Measurements from ENCODE around the gene GLIPR2.

Gene GLIPR2

GRCh38 chr9:36102742-36103495 lies 33.6 kb upstream of the GLIPR2 start:
- H3K36me3 ChIP-seq (ENCODE audit: control insufficient read depth, insufficient read depth, low read length): no peaks in the 10 kb centered on the region
- H3K27me3 ChIP-seq (ENCODE audit: control insufficient read depth, insufficient read depth, low read length): no peaks in the 10 kb centered on the region
- H3K4me3 ChIP-seq (ENCODE audit: low read depth, low read length): no peak overlapping the region
- no peak overlapping the region for H3K9ac ChIP-seq (ENCODE audit: low read depth, low read length)
- H3K4me1 ChIP-seq (ENCODE audit: control insufficient read depth, insufficient read depth, low read length): peaks cover 5% of the 10 kb centered on the region
- no peaks in the 10 kb centered on the region for H3K9me3 ChIP-seq (ENCODE audit: control insufficient read depth, insufficient read depth, low read length)

- Histone ChIP-seq H3K27me3 (ENCODE audit: control insufficient read depth, insufficient read depth, low read length) (no peaks in the 10 kb centered on the region), H3K9ac (ENCODE audit: low read depth, low read length) (no peak overlapping the region), H3K4me3 (ENCODE audit: low read depth, low read length) (no peak overlapping the region), H3K4me1 (ENCODE audit: control insufficient read depth, insufficient read depth, low read length) (no peaks in the 10 kb centered on the region), H3K9me3 (ENCODE audit: control insufficient read depth, insufficient read depth, low read length) (no peaks in the 10 kb centered on the region), H3K36me3 (ENCODE audit: control insufficient read depth, insufficient read depth, low read length) (peaks cover 4% of the 10 kb centered on the region)
Observed at GRCh38 chr9:36109071-36109470, 27.5 kb upstream of the GLIPR2 start.

GRCh38 chr9:36110434-36110833 lies 26.1 kb upstream of the GLIPR2 start:
- no peaks in the 10 kb centered on the region for H3K9me3 ChIP-seq (ENCODE audit: control insufficient read depth, insufficient read depth, low read length)

GRCh38 chr9:36112516-36112915 lies 24.0 kb upstream of the GLIPR2 start:
- Histone ChIP-seq H3K9me3 (ENCODE audit: control insufficient read depth, insufficient read depth, low read length) (no peaks in the 10 kb centered on the region), H3K4me3 (ENCODE audit: low read depth, low read length) (no peak overlapping the region), H3K4me1 (ENCODE audit: control insufficient read depth, insufficient read depth, low read length) (no peaks in the 10 kb centered on the region), H3K36me3 (ENCODE audit: control insufficient read depth, insufficient read depth, low read length) (peaks cover 4% of the 10 kb centered on the region), H3K9ac (ENCODE audit: low read depth, low read length) (no peak overlapping the region), H3K27me3 (ENCODE audit: control insufficient read depth, insufficient read depth, low read length) (no peaks in the 10 kb centered on the region)

More at GRCh38 chr9:36110434-36110833, 26.1 kb upstream of the GLIPR2 start:
- peaks cover 4% of the 10 kb centered on the region for H3K36me3 ChIP-seq (ENCODE audit: control insufficient read depth, insufficient read depth, low read length)
- no peak overlapping the region for H3K9ac ChIP-seq (ENCODE audit: low read depth, low read length)
- no peaks in the 10 kb centered on the region for H3K4me1 ChIP-seq (ENCODE audit: control insufficient read depth, insufficient read depth, low read length)
- H3K4me3 ChIP-seq (ENCODE audit: low read depth, low read length): no peak overlapping the region
- H3K27me3 ChIP-seq (ENCODE audit: control insufficient read depth, insufficient read depth, low read length): no peaks in the 10 kb centered on the region

GRCh38 chr9:36113999-36114398 lies 22.5 kb upstream of the GLIPR2 start:
- H3K27me3 ChIP-seq (ENCODE audit: control insufficient read depth, insufficient read depth, low read length): no peaks in the 10 kb centered on the region
- peaks cover 4% of the 10 kb centered on the region for H3K36me3 ChIP-seq (ENCODE audit: control insufficient read depth, insufficient read depth, low read length)
- H3K9me3 ChIP-seq (ENCODE audit: control insufficient read depth, insufficient read depth, low read length): no peaks in the 10 kb centered on the region
- no peaks in the 10 kb centered on the region for H3K4me1 ChIP-seq (ENCODE audit: control insufficient read depth, insufficient read depth, low read length)
- H3K9ac ChIP-seq (ENCODE audit: low read depth, low read length): no peak overlapping the region
- no peak overlapping the region for H3K4me3 ChIP-seq (ENCODE audit: low read depth, low read length)

- Histone ChIP-seq H3K4me3 (ENCODE audit: low read depth, low read length) (no peak overlapping the region), H3K9me3 (ENCODE audit: control insufficient read depth, insufficient read depth, low read length) (no peaks in the 10 kb centered on the region), H3K27me3 (ENCODE audit: control insufficient read depth, insufficient read depth, low read length) (no peaks in the 10 kb centered on the region), H3K9ac (ENCODE audit: low read depth, low read length) (no peak overlapping the region), H3K36me3 (ENCODE audit: control insufficient read depth, insufficient read depth, low read length) (peaks cover 4% of the 10 kb centered on the region), H3K4me1 (ENCODE audit: control insufficient read depth, insufficient read depth, low read length) (no peaks in the 10 kb centered on the region)
Observed at GRCh38 chr9:36116593-36116992, 19.9 kb upstream of the GLIPR2 start.

- H3K9ac ChIP-seq (ENCODE audit: low read depth, low read length): no peak overlapping the region
- no peaks in the 10 kb centered on the region for H3K4me1 ChIP-seq (ENCODE audit: control insufficient read depth, insufficient read depth, low read length)
- H3K4me3 ChIP-seq (ENCODE audit: low read depth, low read length): no peak overlapping the region
- no peaks in the 10 kb centered on the region for H3K36me3 ChIP-seq (ENCODE audit: control insufficient read depth, insufficient read depth, low read length)
- no peaks in the 10 kb centered on the region for H3K27me3 ChIP-seq (ENCODE audit: control insufficient read depth, insufficient read depth, low read length)
- no peaks in the 10 kb centered on the region for H3K9me3 ChIP-seq (ENCODE audit: control insufficient read depth, insufficient read depth, low read length)
Observed at GRCh38 chr9:36118201-36118600, 18.3 kb upstream of the GLIPR2 start.

GRCh38 chr9:36118706-36119105 lies 17.8 kb upstream of the GLIPR2 start:
- H3K27me3 ChIP-seq (ENCODE audit: control insufficient read depth, insufficient read depth, low read length): no peaks in the 10 kb centered on the region
- H3K4me1 ChIP-seq (ENCODE audit: control insufficient read depth, insufficient read depth, low read length): no peaks in the 10 kb centered on the region
- H3K9ac ChIP-seq (ENCODE audit: low read depth, low read length): no peak overlapping the region
- no peaks in the 10 kb centered on the region for H3K36me3 ChIP-seq (ENCODE audit: control insufficient read depth, insufficient read depth, low read length)
- no peak overlapping the region for H3K4me3 ChIP-seq (ENCODE audit: low read depth, low read length)
- no peaks in the 10 kb centered on the region for H3K9me3 ChIP-seq (ENCODE audit: control insufficient read depth, insufficient read depth, low read length)

- Histone ChIP-seq H3K4me1 (ENCODE audit: control insufficient read depth, insufficient read depth, low read length) (no peaks in the 10 kb centered on the region), H3K9ac (ENCODE audit: low read depth, low read length) (no peak overlapping the region), H3K4me3 (ENCODE audit: low read depth, low read length) (no peak overlapping the region), H3K36me3 (ENCODE audit: control insufficient read depth, insufficient read depth, low read length) (no peaks in the 10 kb centered on the region), H3K27me3 (ENCODE audit: control insufficient read depth, insufficient read depth, low read length) (no peaks in the 10 kb centered on the region), H3K9me3 (ENCODE audit: control insufficient read depth, insufficient read depth, low read length) (no peaks in the 10 kb centered on the region)
Observed at GRCh38 chr9:36119476-36119875, 17.1 kb upstream of the GLIPR2 start.

GRCh38 chr9:36120705-36121104 lies 15.8 kb upstream of the GLIPR2 start:
- H3K4me1 ChIP-seq (ENCODE audit: control insufficient read depth, insufficient read depth, low read length): no peaks in the 10 kb centered on the region
- H3K9ac ChIP-seq (ENCODE audit: low read depth, low read length): no peak overlapping the region
- no peak overlapping the region for H3K4me3 ChIP-seq (ENCODE audit: low read depth, low read length)
- H3K36me3 ChIP-seq (ENCODE audit: control insufficient read depth, insufficient read depth, low read length): no peaks in the 10 kb centered on the region
- no peaks in the 10 kb centered on the region for H3K9me3 ChIP-seq (ENCODE audit: control insufficient read depth, insufficient read depth, low read length)
- no peaks in the 10 kb centered on the region for H3K27me3 ChIP-seq (ENCODE audit: control insufficient read depth, insufficient read depth, low read length)

- peaks cover 2% of the 10 kb centered on the region for H3K4me1 ChIP-seq (ENCODE audit: control insufficient read depth, insufficient read depth, low read length)
- H3K9ac ChIP-seq (ENCODE audit: low read depth, low read length): no peak overlapping the region
- no peaks in the 10 kb centered on the region for H3K27me3 ChIP-seq (ENCODE audit: control insufficient read depth, insufficient read depth, low read length)
- no peaks in the 10 kb centered on the region for H3K9me3 ChIP-seq (ENCODE audit: control insufficient read depth, insufficient read depth, low read length)
- H3K4me3 ChIP-seq (ENCODE audit: low read depth, low read length): no peak overlapping the region
- no peaks in the 10 kb centered on the region for H3K36me3 ChIP-seq (ENCODE audit: control insufficient read depth, insufficient read depth, low read length)
Observed at GRCh38 chr9:36121971-36122370, 14.6 kb upstream of the GLIPR2 start.

- peaks cover 2% of the 10 kb centered on the region for H3K4me1 ChIP-seq (ENCODE audit: control insufficient read depth, insufficient read depth, low read length)
- no peaks in the 10 kb centered on the region for H3K9me3 ChIP-seq (ENCODE audit: control insufficient read depth, insufficient read depth, low read length)
- H3K36me3 ChIP-seq (ENCODE audit: control insufficient read depth, insufficient read depth, low read length): no peaks in the 10 kb centered on the region
- H3K9ac ChIP-seq (ENCODE audit: low read depth, low read length): no peak overlapping the region
- H3K4me3 ChIP-seq (ENCODE audit: low read depth, low read length): no peak overlapping the region
- H3K27me3 ChIP-seq (ENCODE audit: control insufficient read depth, insufficient read depth, low read length): no peaks in the 10 kb centered on the region
Observed at GRCh38 chr9:36123515-36123914, 13.0 kb upstream of the GLIPR2 start.
